Glutamatergic neuron (in vitro differentiated cells): Measurements from ENCODE around the gene PYGB. TPM values are rescaled to one million over a fixed set of nuclear protein-coding genes. Genes with fewer than 3 reads are reported as not detected.

Experiments
- DNase-seq: peaks from one replicate; pipeline ENCODE4 v3.0.0; 2022
- H3K27ac Mint-ChIP-seq: one replicate; pipeline ENCODE4 v1.8.0; 2020; ENCODE audit warnings: mild to moderate bottlenecking, mixed read lengths, inconsistent platforms; ENCODE audit not compliant: unreplicated experiment
- H3K27me3 Mint-ChIP-seq: one replicate; pipeline ENCODE4 v1.8.0; 2020; ENCODE audit warnings: mild to moderate bottlenecking, moderate library complexity, mixed read lengths, inconsistent platforms; ENCODE audit not compliant: unreplicated experiment
- H3K36me3 Mint-ChIP-seq: one replicate; pipeline ENCODE4 v1.8.0; 2020; ENCODE audit warnings: mild to moderate bottlenecking, mixed read lengths, inconsistent platforms; ENCODE audit not compliant: unreplicated experiment
- H3K4me1 Mint-ChIP-seq: one replicate; pipeline ENCODE4 v1.8.0; 2020; ENCODE audit warnings: mild to moderate bottlenecking, low read depth, mixed read lengths, inconsistent platforms; ENCODE audit not compliant: unreplicated experiment
- H3K4me3 Mint-ChIP-seq: one replicate; pipeline ENCODE4 v1.8.0; 2020; ENCODE audit warnings: mild to moderate bottlenecking, mixed read lengths, inconsistent platforms; ENCODE audit not compliant: unreplicated experiment
- H3K9me3 Mint-ChIP-seq: one replicate; pipeline ENCODE4 v1.8.0; 2020; ENCODE audit warnings: mild to moderate bottlenecking, moderate library complexity, mixed read lengths, inconsistent platforms; ENCODE audit not compliant: unreplicated experiment
- CTCF ChIP-seq: fragments of 200-600 bp; sonication (generic); IDR thresholded peaks from one replicate; pipeline ENCODE4 v1.5.0; 2021; ENCODE audit not compliant: partially characterized antibody, unreplicated experiment
- total RNA-seq: library from RNA; stranded (reverse); fragmentation: NEBNext Ultra II Directional; extraction: Animal tissue kit (Norgen Biotek cat#: 25700); gene quantifications from one replicate; pipeline ENCODE4 v1.2.1, GENCODE V29; 2021; ENCODE audit not compliant: unreplicated experiment

Gene PYGB
- total RNA-seq, 1 donor from 2014 or later: 295 TPM

GRCh38 chr20:25296094-25297093 lies 48.5 kb downstream of the PYGB start:
- DNase-seq: peak; percentile 52
- Mint-ChIP-seq H3K27me3 (peaks cover 43% of the 10 kb centered on the region), H3K27ac (peak overlapping the region; percentile 33), H3K9me3 (peaks cover 44% of the 10 kb centered on the region), H3K4me3 (no peak overlapping the region), H3K36me3 (peaks cover 5% of the 10 kb centered on the region), H3K4me1 (peaks cover 16% of the 10 kb centered on the region)
- peak; percentile 18 for TF ChIP-seq CTCF

GRCh38 chr20:25297141-25297905 lies 49.4 kb downstream of the PYGB start:
- no peak overlapping the region for H3K4me3 Mint-ChIP-seq
- H3K4me1 Mint-ChIP-seq: peaks cover 13% of the 10 kb centered on the region

GRCh38 chr20:25299806-25300205 lies 51.9 kb downstream of the PYGB start:
- TF ChIP-seq CTCF: no peak
- Mint-ChIP-seq H3K9me3 (peaks cover 33% of the 10 kb centered on the region), H3K27me3 (peaks cover 29% of the 10 kb centered on the region), H3K4me3 (no peak overlapping the region), H3K4me1 (peaks cover 9% of the 10 kb centered on the region), H3K27ac (peak overlapping the region; percentile 38), H3K36me3 (no peaks in the 10 kb centered on the region)
- no peak for DNase-seq

More at GRCh38 chr20:25297141-25297905, 49.4 kb downstream of the PYGB start:
- H3K27ac Mint-ChIP-seq: peak overlapping the region; percentile 52
- H3K27me3 Mint-ChIP-seq: peaks cover 38% of the 10 kb centered on the region
- H3K9me3 Mint-ChIP-seq: peaks cover 38% of the 10 kb centered on the region
- no peak for TF ChIP-seq CTCF
- DNase-seq: no peak
- peaks cover 5% of the 10 kb centered on the region for H3K36me3 Mint-ChIP-seq

- H3K4me3 Mint-ChIP-seq: no peak overlapping the region
These were observed 52.7 kb downstream of the PYGB start for GRCh38 chr20:25300496-25301170.

More at GRCh38 chr20:25300496-25301170, 52.7 kb downstream of the PYGB start:
- DNase-seq: no peak
- H3K27ac Mint-ChIP-seq: peak overlapping the region; percentile 23
- H3K4me1 Mint-ChIP-seq: peaks cover 6% of the 10 kb centered on the region
- H3K9me3 Mint-ChIP-seq: peaks cover 31% of the 10 kb centered on the region
- TF ChIP-seq CTCF: no peak
- peaks cover 30% of the 10 kb centered on the region for H3K27me3 Mint-ChIP-seq
- H3K36me3 Mint-ChIP-seq: no peaks in the 10 kb centered on the region
